Jurkat, Clone E6-1 (cell line): ENCODE data around the gene AHI1.
"Not testable (repeated sequence)": the region's sequence is repeated elsewhere in the genome, so short reads cannot be mapped to it uniquely, and the experiment has no call there.

ENCODE experiments used
- DNase-seq: peaks from one replicate; pipeline ENCODE4 v3.0.0-alpha.2; 2011; ENCODE audit warnings: low read depth, low spot score
- H3K4me3 ChIP-seq: 2 replicates; pipeline ENCODE4 v1.5.1; 2011; ENCODE audit warnings: mild to moderate bottlenecking, low read length, control low read depth, moderate library complexity

Gene AHI1

DNA sequence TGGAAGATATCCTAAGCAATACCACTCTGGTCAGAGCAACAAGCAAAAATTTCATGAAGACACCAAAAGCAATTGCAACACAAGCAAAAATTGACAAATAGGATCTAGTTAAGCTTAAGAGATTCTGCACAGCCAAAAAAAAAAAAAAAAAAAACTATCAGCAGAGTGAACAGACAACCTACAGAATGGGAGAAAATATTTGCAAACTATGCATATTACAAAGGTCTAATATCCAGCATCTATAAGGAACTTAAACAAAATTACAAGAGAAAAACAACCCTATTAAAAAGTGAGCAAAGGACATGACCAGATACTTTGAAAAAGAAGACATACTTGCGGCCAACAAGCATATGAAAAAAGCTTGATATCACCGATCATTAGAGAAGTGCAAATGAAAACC is 20.0 kb upstream of the AHI1 start:
- DNase-seq = no peak
- H3K4me3 ChIP-seq = no peak overlapping the region

GRCh38 chr6:135514706-135515105 is 17.2 kb upstream of the AHI1 start:
- no peak overlapping the region for H3K4me3 ChIP-seq
- DNase-seq = no peak

DNA sequence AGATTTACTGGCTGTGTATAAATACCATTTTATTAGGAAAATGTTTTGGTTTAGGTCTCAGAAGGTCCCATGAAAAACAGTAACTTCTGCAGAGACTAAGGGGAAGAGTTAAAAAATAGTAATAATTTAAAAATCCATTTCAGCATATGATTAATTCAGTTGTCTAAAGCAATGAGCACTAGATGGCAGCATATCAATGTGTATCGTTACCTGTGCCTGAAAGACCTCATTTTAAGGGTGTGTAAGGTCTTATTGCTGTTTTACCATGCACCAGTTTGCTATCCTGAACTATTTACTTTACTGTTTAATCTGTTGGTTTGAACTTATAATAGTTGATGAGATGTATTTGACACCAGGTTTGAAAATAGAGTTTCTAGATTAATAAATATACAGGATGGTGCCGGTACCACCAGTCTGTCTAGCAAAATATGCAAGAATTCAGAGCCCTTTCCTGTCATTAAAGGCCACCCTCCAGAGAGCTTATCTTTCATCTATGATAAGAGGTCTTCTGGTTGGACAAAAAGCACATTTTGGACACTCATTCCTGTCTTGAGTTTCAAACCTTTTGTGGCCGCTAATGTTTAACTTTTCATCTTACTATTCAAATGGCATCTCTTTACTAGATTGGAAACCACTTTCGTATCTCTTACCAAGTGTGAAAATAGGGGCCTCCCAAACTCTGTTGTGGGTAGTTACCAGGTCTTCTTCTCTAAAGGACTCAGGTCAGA is 8.9 kb upstream of the AHI1 start:
- H3K4me3 ChIP-seq = no peak overlapping the region
- peak; percentile 45 for DNase-seq

GRCh38 chr6:135505648-135506047 is 8.1 kb upstream of the AHI1 start:
- no peak overlapping the region for H3K4me3 ChIP-seq
- DNase-seq = no peak

DNA sequence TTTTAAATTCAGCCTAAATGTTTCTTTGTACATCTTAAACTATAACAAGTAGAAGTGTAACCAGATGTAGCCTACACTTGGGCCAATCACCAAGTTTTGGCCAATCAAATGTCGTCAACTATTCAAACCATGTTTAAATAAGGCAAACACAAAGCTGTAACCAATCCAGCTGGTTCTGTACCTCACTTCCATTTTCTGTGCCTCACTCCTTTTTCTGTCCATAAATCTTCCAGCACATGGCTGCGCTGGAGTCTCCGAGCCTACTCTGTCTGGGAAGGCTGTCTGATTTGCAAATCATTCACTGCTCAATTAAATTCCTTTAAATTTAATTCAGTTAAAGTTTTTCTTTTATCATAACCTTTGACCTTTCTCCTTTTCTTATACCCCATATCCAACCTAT is 7.7 kb upstream of the AHI1 start:
- no peak for DNase-seq
- H3K4me3 ChIP-seq = no peak overlapping the region

GRCh38 chr6:135504734-135505133 is 7.2 kb upstream of the AHI1 start:
- H3K4me3 ChIP-seq = no peak overlapping the region
- no peak for DNase-seq

DNA sequence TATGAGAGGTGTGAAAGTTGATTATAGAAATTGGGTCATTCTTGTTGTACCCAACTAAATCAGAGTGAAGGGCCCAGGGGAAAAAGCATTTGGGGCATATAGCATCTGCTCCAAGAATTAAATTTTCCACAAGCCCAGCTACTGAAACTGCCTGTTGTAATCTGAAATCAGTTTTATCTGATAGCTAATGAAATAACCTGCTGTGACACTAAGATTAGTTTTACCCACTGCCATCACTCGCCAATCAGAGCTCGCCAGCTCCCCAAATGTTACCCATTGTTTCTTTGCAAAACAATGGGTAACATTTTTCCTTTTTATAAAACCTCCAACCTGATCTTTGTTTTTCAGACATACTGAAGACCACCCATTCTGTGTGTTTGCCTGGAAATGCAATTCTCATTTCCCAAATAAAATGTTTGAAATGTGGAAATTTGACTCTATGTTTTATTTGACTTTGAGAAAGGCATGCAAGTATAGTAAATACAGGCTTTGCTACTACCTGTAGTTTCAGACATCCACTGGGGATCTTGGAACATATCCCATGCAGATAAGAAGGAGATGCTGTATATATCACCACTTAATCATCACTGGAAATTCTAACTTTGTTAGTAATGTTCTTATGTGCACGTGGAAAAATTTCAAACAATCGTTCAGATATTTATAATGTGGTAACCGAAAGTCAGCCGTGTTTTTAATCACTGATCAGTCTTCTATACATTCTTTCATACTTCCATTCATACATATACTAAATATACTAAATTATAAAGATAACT is 6.3 kb upstream of the AHI1 start:
- no peak overlapping the region for H3K4me3 ChIP-seq
- DNase-seq = no peak

- no peak for DNase-seq
- H3K4me3 ChIP-seq = no peak overlapping the region
These were observed 2.2 kb upstream of the AHI1 start for GRCh38 chr6:135499441-135500340.

DNA sequence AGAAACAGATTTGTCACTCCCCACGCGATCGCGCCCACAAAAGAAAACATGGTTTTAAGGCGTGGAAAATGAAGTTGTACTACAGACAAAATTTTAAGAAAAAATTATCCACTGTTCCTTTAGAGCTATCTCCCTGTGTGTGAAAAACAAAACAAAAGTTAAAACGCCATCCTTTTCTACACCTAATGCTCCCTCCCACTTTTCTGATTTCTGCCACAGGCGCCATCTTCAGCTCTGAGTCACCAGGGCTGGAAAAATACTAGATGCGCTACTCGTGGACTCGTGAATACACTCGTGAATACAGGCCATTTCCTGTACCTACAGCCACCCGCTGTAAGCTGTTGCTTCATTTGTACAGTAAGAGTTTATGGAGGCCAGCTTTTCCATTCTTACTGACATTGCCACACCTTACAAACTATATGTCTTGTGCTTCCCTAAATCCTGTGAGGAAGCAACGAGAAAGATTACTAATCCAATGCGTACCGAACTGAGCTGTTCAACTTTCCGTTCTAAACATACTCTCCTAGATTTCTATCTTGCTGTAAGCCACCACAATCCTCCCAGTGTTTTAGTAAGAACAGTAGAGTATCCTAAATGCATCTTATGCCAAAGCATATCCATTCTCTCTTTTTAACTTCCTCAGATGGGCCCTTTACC is 773 bp upstream of the AHI1 start:
- peak overlapping the region; percentile 87 for H3K4me3 ChIP-seq
- peak; percentile 45 for DNase-seq

DNA sequence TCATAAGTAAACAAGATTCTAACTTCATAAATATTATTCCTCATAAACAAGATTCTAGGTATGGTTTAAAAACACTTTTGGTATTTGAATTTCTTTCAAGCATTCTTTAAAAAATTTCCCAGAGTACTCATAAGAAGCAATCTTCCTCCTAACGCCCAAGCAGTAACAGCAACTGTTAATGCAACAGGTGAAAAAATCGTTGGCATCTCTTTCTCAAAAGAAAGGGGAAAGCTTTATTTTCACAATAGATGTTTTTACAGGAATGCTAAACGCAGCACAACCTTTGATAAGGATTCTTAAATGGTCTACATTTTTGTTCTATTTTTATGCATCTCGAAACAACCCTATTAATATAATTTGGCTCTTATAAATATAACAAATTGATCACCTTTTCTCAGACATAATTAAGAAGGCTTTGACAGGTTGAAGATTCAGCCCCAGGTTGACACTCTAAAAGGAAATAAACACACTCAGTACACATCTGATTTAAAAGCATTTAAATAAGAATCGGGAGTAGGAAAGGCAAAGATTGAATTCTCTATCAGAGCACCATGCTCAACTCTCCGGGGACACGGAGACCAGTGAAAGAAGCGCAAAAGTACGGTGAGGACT is 634 bp downstream of the AHI1 start:
- DNase-seq = no peak
- peak overlapping the region; percentile 87 for H3K4me3 ChIP-seq

GRCh38 chr6:135493218-135493961 is 4.2 kb downstream of the AHI1 start:
- no peak overlapping the region for H3K4me3 ChIP-seq
- DNase-seq = no peak

GRCh38 chr6:135490381-135490780 is 7.2 kb downstream of the AHI1 start:
- no peak for DNase-seq
- H3K4me3 ChIP-seq = no peak overlapping the region

- H3K4me3 ChIP-seq = no peak overlapping the region
- DNase-seq = no peak
These were observed 9.5 kb downstream of the AHI1 start for GRCh38 chr6:135488023-135488422.

DNA sequence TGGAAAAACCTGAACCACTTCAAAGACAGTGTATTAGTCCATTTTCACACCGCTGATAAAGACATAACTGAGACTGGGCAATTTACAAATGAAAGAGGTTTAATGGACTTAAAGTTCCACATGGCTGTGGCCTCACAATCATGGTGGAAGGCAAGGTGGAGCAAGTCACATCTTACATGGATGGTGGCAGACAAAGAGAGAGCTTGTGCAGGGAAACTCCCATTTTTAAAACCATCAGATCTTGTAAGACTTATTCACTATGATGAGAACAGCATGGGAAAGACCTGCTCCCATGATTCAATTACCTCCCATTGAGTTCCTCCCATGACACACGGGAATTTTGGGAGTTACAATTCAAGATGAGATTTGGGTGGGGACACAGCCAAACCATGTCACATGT is 13.6 kb downstream of the AHI1 start:
- not testable (repeated sequence) for DNase-seq

DNA sequence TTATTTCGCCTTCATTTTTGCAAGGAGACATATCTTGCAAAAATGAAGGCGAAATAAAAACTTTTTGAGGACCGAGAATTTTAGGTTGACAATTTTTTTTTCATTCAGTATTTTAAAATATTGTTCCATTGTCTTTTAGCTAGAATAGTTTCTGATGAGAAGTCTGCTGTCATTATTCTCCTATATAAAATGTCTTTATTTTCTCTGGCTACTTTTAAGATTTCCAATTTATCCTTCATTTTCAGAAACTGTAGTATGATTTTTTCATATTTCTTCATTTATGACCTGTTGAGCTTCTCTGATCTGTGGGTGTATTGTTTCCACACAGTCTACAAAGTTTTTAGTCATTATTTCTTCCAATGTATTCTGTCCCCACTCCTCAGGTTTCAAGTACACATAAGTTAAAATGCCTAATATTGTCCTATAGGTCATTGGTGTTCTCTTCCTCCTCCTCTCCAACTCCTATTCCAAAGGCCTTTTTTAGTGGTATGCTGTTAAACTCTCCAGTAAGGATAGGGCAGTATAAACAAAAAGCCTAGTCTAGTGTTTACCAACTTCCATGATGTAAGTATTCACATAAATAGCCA is 15.7 kb downstream of the AHI1 start:
- no peak overlapping the region for H3K4me3 ChIP-seq
- no peak for DNase-seq

More for the DNA sequence above, 13.6 kb downstream of the AHI1 start:
- H3K4me3 ChIP-seq = not testable (repeated sequence)

GRCh38 chr6:135479601-135480000 is 17.9 kb downstream of the AHI1 start:
- no peak overlapping the region for H3K4me3 ChIP-seq
- no peak for DNase-seq

DNA sequence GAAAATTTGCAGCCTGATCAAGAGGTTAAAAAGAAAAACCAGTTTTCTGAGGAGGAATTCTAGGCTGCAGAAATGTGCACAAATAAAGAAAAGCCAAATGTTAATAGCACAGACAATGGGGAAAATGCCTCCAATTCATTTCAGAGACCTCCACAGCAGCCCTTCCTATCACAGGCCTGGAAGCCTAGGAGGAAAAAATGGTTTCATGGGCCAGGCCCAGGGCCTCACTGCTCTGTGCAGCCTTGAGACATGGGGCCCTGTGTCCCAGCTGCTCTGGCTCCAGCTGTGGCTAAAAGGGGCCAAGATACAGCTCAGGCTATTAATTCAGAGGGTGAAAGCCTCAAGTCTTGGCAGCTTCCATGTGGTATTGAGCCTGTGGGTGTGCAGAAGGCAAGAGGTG is 18.9 kb downstream of the AHI1 start:
- no peak for DNase-seq

More for the DNA sequence above, 18.9 kb downstream of the AHI1 start:
- H3K4me3 ChIP-seq = no peak overlapping the region
